HG02938 (cell line): ENCODE data around the gene SMC1A.

Experiments used
- ATAC-seq: cut with Tn5 transposase; IDR thresholded peaks from one replicate; pipeline ENCODE4 v1.9.1; 2021; ENCODE audit warnings: mild to moderate bottlenecking, moderate library complexity; ENCODE audit not compliant: unreplicated experiment

Gene SMC1A

GRCh38 chrX:53347948-53348347 is 74.5 kb downstream of the SMC1A start:
- ATAC-seq = no peak

- no peak for ATAC-seq
These were observed 81.4 kb downstream of the SMC1A start for GRCh38 chrX:53340852-53341645.

GRCh38 chrX:53337101-53337500 is 85.4 kb downstream of the SMC1A start:
- ATAC-seq = no peak

GRCh38 chrX:53333853-53334252 is 88.6 kb downstream of the SMC1A start:
- ATAC-seq = no peak

- ATAC-seq = no peak
These were observed 90.2 kb downstream of the SMC1A start for GRCh38 chrX:53332204-53332603.

GRCh38 chrX:53330331-53330730 is 92.1 kb downstream of the SMC1A start:
- no peak for ATAC-seq

- no peak for ATAC-seq
These were observed 97.7 kb downstream of the SMC1A start for GRCh38 chrX:53324803-53325202.
